ENCODE measurements around the gene TENT5D.
"Not testable (repeated sequence)": the region's sequence is repeated elsewhere in the genome, so short reads cannot be mapped to it uniquely, and the experiment has no call there.

Gene TENT5D

GRCh38 chrX:80420147-80420546 is at the start of gene TENT5D:
TENT5D (plus strand) TSS chrX:80420447; CDS start chrX:80442540, 22,093 bp downstream.
- H3K9me3 ChIP-seq (ENCODE audit: control insufficient read depth, insufficient read depth, low read length) = no peaks in the 10 kb centered on the region; the same call in 1 of the 2 replicates
- no peak within 1 kb of the TSS for H3K9ac ChIP-seq (ENCODE audit: low read depth, low read length)
- no peaks in the 10 kb centered on the region for H3K4me1 ChIP-seq (ENCODE audit: insufficient read depth, low read length)
- H3K36me3 ChIP-seq (ENCODE audit: insufficient read depth, low read length) = no peaks in the 10 kb centered on the region

GRCh38 chrX:80385651-80386050 is 34.6 kb upstream of the TENT5D start:
- not testable (repeated sequence) for H3K9ac ChIP-seq (ENCODE audit: low read depth, low read length); H3K9me3 ChIP-seq (ENCODE audit: control insufficient read depth, insufficient read depth, low read length); H3K36me3 ChIP-seq (ENCODE audit: insufficient read depth, low read length); H3K4me1 ChIP-seq (ENCODE audit: insufficient read depth, low read length)

GRCh38 chrX:80388206-80388605 is 32.0 kb upstream of the TENT5D start:
- Histone ChIP-seq H3K4me1 (ENCODE audit: insufficient read depth, low read length) (no peaks in the 10 kb centered on the region), H3K9me3 (ENCODE audit: control insufficient read depth, insufficient read depth, low read length) (no peaks in the 10 kb centered on the region), H3K9ac (ENCODE audit: low read depth, low read length) (no peak overlapping the region), H3K36me3 (ENCODE audit: insufficient read depth, low read length) (no peaks in the 10 kb centered on the region)

- H3K36me3 ChIP-seq (ENCODE audit: insufficient read depth, low read length) = no peaks in the 10 kb centered on the region
- H3K4me1 ChIP-seq (ENCODE audit: insufficient read depth, low read length) = no peaks in the 10 kb centered on the region
- H3K9ac ChIP-seq (ENCODE audit: low read depth, low read length) = no peak overlapping the region
- no peaks in the 10 kb centered on the region for H3K9me3 ChIP-seq (ENCODE audit: control insufficient read depth, insufficient read depth, low read length)
Observed at GRCh38 chrX:80412042-80412441, 8.2 kb upstream of the TENT5D start.

- Histone ChIP-seq H3K9me3 (ENCODE audit: control insufficient read depth, insufficient read depth, low read length) (no peaks in the 10 kb centered on the region; the same call in 1 of the 2 replicates), H3K4me1 (ENCODE audit: insufficient read depth, low read length) (no peaks in the 10 kb centered on the region), H3K9ac (ENCODE audit: low read depth, low read length) (no peak overlapping the region), H3K36me3 (ENCODE audit: insufficient read depth, low read length) (no peaks in the 10 kb centered on the region)
Observed at GRCh38 chrX:80423000-80423399, 2.8 kb downstream of the TENT5D start.

- Histone ChIP-seq H3K9ac (ENCODE audit: low read depth, low read length) (no peak overlapping the region), H3K4me1 (ENCODE audit: insufficient read depth, low read length) (no peaks in the 10 kb centered on the region), H3K36me3 (ENCODE audit: insufficient read depth, low read length) (no peaks in the 10 kb centered on the region), H3K9me3 (ENCODE audit: control insufficient read depth, insufficient read depth, low read length) (no peaks in the 10 kb centered on the region)
Observed at GRCh38 chrX:80423744-80424143, 3.5 kb downstream of the TENT5D start.

- H3K9me3 ChIP-seq (ENCODE audit: control insufficient read depth, insufficient read depth, low read length) = peaks cover 12% of the 10 kb centered on the region; the same call in 1 of the 2 replicates
- no peaks in the 10 kb centered on the region for H3K4me1 ChIP-seq (ENCODE audit: insufficient read depth, low read length)
- H3K9ac ChIP-seq (ENCODE audit: low read depth, low read length) = no peak overlapping the region
- H3K36me3 ChIP-seq (ENCODE audit: insufficient read depth, low read length) = no peaks in the 10 kb centered on the region; the same call in 1 of the 2 replicates
Observed at GRCh38 chrX:80430826-80431504, 10.7 kb downstream of the TENT5D start.

GRCh38 chrX:80431505-80431832 is 11.2 kb downstream of the TENT5D start:
- H3K9ac ChIP-seq (ENCODE audit: low read depth, low read length) = no peak overlapping the region
- no peaks in the 10 kb centered on the region; the same call in 1 of the 2 replicates for H3K36me3 ChIP-seq (ENCODE audit: insufficient read depth, low read length)
- H3K9me3 ChIP-seq (ENCODE audit: control insufficient read depth, insufficient read depth, low read length) = peaks cover 12% of the 10 kb centered on the region; the same call in 1 of the 2 replicates
- no peaks in the 10 kb centered on the region for H3K4me1 ChIP-seq (ENCODE audit: insufficient read depth, low read length)

GRCh38 chrX:80432441-80432840 is 12.2 kb downstream of the TENT5D start:
- no peaks in the 10 kb centered on the region; the same call in 1 of the 2 replicates for H3K36me3 ChIP-seq (ENCODE audit: insufficient read depth, low read length)
- no peaks in the 10 kb centered on the region for H3K4me1 ChIP-seq (ENCODE audit: insufficient read depth, low read length)
- H3K9ac ChIP-seq (ENCODE audit: low read depth, low read length) = no peak overlapping the region
- peaks cover 12% of the 10 kb centered on the region; the same call in 1 of the 2 replicates for H3K9me3 ChIP-seq (ENCODE audit: control insufficient read depth, insufficient read depth, low read length)

- Histone ChIP-seq H3K9me3 (ENCODE audit: control insufficient read depth, insufficient read depth, low read length) (peaks cover 12% of the 10 kb centered on the region; the same call in 1 of the 2 replicates), H3K4me1 (ENCODE audit: insufficient read depth, low read length) (no peaks in the 10 kb centered on the region), H3K9ac (ENCODE audit: low read depth, low read length) (no peak overlapping the region), H3K36me3 (ENCODE audit: insufficient read depth, low read length) (no peaks in the 10 kb centered on the region; the same call in 1 of the 2 replicates)
Observed at GRCh38 chrX:80432863-80433262, 12.6 kb downstream of the TENT5D start.

GRCh38 chrX:80468166-80468565 is 47.9 kb downstream of the TENT5D start:
- H3K4me1 ChIP-seq (ENCODE audit: insufficient read depth, low read length); H3K9me3 ChIP-seq (ENCODE audit: control insufficient read depth, insufficient read depth, low read length); H3K36me3 ChIP-seq (ENCODE audit: insufficient read depth, low read length); H3K9ac ChIP-seq (ENCODE audit: low read depth, low read length): not testable (repeated sequence)

GRCh38 chrX:80471582-80471981 is 51.3 kb downstream of the TENT5D start:
- Histone ChIP-seq H3K9me3 (ENCODE audit: control insufficient read depth, insufficient read depth, low read length) (no peaks in the 10 kb centered on the region; the same call in 1 of the 2 replicates), H3K36me3 (ENCODE audit: insufficient read depth, low read length) (no peaks in the 10 kb centered on the region), H3K9ac (ENCODE audit: low read depth, low read length) (no peak overlapping the region), H3K4me1 (ENCODE audit: insufficient read depth, low read length) (no peaks in the 10 kb centered on the region)

GRCh38 chrX:80485543-80485942 is 65.3 kb downstream of the TENT5D start:
- Histone ChIP-seq H3K9me3 (ENCODE audit: control insufficient read depth, insufficient read depth, low read length) (peaks cover 3% of the 10 kb centered on the region; the same call in 1 of the 2 replicates), H3K9ac (ENCODE audit: low read depth, low read length) (no peak overlapping the region), H3K4me1 (ENCODE audit: insufficient read depth, low read length) (no peaks in the 10 kb centered on the region), H3K36me3 (ENCODE audit: insufficient read depth, low read length) (no peaks in the 10 kb centered on the region)

GRCh38 chrX:80486299-80486698 is 66.1 kb downstream of the TENT5D start:
- Histone ChIP-seq H3K9me3 (ENCODE audit: control insufficient read depth, insufficient read depth, low read length) (peaks cover 3% of the 10 kb centered on the region; the same call in 1 of the 2 replicates), H3K4me1 (ENCODE audit: insufficient read depth, low read length) (no peaks in the 10 kb centered on the region), H3K36me3 (ENCODE audit: insufficient read depth, low read length) (no peaks in the 10 kb centered on the region), H3K9ac (ENCODE audit: low read depth, low read length) (no peak overlapping the region)

- Histone ChIP-seq H3K9ac (ENCODE audit: low read depth, low read length) (no peak overlapping the region), H3K4me1 (ENCODE audit: insufficient read depth, low read length) (no peaks in the 10 kb centered on the region), H3K9me3 (ENCODE audit: control insufficient read depth, insufficient read depth, low read length) (peaks cover 3% of the 10 kb centered on the region; the same call in 1 of the 2 replicates), H3K36me3 (ENCODE audit: insufficient read depth, low read length) (no peaks in the 10 kb centered on the region)
Observed at GRCh38 chrX:80489166-80489565, 68.9 kb downstream of the TENT5D start.

All from ES-I3 (cell line).